ENCODE data around the gene RAB11FIP4. TPM values are rescaled to one million over a fixed set of nuclear protein-coding genes. Genes with fewer than 3 reads are reported as not detected.
A peak's percentile ranks its signal among the peaks of the same experiment; 100 is the strongest.

RAB11FIP4 gene
- total and polyA plus RNA-seq, 2 of the 13 experiments (the other 11 are each of a cell fraction or from before 2014, with no cell fraction given), result 28.0 to 89.3 TPM

DNA sequence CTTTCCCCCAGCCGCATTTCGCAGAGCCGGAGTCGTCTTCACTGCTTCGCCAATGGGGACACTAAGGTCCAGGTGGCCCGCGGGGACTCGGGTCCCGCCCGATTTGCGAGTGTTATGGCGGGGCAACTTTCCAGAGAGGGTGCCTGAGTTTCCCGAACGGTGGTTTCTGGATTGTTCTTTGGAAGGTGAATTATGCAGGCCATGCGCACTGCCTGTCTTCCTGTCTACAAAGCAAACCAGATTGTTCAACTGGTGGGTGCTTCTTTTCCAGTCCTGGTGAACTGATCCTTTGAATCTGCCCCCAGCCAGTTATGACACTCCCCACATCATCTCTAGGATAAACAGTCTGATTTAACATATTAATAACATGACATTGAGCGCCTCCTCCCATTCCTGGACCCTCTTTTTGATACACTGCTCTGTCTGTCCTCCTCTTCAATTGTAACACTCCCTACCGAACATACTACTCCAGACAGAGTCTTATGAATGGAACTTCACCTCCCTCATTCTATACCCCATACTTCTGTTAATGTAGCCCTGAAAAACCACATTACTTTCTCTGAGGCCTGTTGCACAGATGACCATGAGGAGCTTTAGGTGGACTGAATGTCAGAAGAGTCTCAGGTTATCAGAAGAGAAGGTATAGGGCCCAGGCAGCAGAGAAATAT is 159.0 kb downstream of the RAB11FIP4 start (continued):
- TF ChIP-seq SPEN (CRISPR knock-in tag; IDR thresholded peaks at IDR 0.05; ENCODE audit: low read depth) (no peak), ZNF547 (CRISPR knock-in tag; IDR thresholded peaks at IDR 0.05) (no peak), TBX2 (CRISPR knock-in tag; IDR thresholded peaks at IDR 0.05; ENCODE audit: borderline replicate concordance) (no peak), MAF1 (CRISPR knock-in tag; IDR thresholded peaks at IDR 0.05; ENCODE audit: borderline replicate concordance) (no peak), CCDC6 (CRISPR knock-in tag; IDR thresholded peaks at IDR 0.05) (no peak), ZNF282 (IDR thresholded peaks at IDR 0.05; ENCODE audit: partially characterized antibody) (no peak), SIN3A (IDR thresholded peaks at IDR 0.05; ENCODE audit: borderline replicate concordance, low read depth, low read length) (no peak), MEIS2 (CRISPR knock-in tag; IDR thresholded peaks at IDR 0.05) (0 out of 2 replicates have a peak, but pooled peaks have one; percentile 4), ZNF660 (CRISPR knock-in tag; IDR thresholded peaks at IDR 0.05; ENCODE audit: borderline replicate concordance, low read depth) (no peak), CHD2 (IDR thresholded peaks at IDR 0.05; ENCODE audit: low read depth, low read length) (no peak), EEA1 (CRISPR knock-in tag; IDR thresholded peaks at IDR 0.05; ENCODE audit: borderline replicate concordance) (no peak), ZNF232 (CRISPR knock-in tag; IDR thresholded peaks at IDR 0.05; ENCODE audit: borderline replicate concordance) (0 out of 2 replicates have a peak, but pooled peaks have one; percentile 17), NFE2L2 (IDR thresholded peaks at IDR 0.05; ENCODE audit: low read length) (no peak), NFE2L1 (CRISPR knock-in tag; IDR thresholded peaks at IDR 0.05; ENCODE audit: borderline replicate concordance) (no peak)
- TF ChIP-seq, protein P1, sequence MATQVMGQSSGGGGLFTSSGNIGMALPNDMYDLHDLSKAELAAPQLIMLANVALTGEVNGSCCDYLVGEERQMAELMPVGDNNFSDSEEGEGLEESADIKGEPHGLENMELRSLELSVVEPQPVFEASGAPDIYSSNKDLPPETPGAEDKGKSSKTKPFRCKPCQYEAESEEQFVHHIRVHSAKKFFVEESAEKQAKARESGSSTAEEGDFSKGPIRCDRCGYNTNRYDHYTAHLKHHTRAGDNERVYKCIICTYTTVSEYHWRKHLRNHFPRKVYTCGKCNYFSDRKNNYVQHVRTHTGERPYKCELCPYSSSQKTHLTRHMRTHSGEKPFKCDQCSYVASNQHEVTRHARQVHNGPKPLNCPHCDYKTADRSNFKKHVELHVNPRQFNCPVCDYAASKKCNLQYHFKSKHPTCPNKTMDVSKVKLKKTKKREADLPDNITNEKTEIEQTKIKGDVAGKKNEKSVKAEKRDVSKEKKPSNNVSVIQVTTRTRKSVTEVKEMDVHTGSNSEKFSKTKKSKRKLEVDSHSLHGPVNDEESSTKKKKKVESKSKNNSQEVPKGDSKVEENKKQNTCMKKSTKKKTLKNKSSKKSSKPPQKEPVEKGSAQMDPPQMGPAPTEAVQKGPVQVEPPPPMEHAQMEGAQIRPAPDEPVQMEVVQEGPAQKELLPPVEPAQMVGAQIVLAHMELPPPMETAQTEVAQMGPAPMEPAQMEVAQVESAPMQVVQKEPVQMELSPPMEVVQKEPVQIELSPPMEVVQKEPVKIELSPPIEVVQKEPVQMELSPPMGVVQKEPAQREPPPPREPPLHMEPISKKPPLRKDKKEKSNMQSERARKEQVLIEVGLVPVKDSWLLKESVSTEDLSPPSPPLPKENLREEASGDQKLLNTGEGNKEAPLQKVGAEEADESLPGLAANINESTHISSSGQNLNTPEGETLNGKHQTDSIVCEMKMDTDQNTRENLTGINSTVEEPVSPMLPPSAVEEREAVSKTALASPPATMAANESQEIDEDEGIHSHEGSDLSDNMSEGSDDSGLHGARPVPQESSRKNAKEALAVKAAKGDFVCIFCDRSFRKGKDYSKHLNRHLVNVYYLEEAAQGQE (IDR thresholded peaks at IDR 0.05; ENCODE audit: borderline replicate concordance in 1 of 2, low read depth in 1 of 2, low read length in 2 of 2), result no peak
- TF ChIP-seq, protein P2, sequence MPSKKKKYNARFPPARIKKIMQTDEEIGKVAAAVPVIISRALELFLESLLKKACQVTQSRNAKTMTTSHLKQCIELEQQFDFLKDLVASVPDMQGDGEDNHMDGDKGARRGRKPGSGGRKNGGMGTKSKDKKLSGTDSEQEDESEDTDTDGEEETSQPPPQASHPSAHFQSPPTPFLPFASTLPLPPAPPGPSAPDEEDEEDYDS (CRISPR knock-in tag; IDR thresholded peaks at IDR 0.05), result no peak
- TF ChIP-seq, protein P3, sequence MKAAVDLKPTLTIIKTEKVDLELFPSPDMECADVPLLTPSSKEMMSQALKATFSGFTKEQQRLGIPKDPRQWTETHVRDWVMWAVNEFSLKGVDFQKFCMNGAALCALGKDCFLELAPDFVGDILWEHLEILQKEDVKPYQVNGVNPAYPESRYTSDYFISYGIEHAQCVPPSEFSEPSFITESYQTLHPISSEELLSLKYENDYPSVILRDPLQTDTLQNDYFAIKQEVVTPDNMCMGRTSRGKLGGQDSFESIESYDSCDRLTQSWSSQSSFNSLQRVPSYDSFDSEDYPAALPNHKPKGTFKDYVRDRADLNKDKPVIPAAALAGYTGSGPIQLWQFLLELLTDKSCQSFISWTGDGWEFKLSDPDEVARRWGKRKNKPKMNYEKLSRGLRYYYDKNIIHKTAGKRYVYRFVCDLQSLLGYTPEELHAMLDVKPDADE (CRISPR knock-in tag; IDR thresholded peaks at IDR 0.05), result no peak; the same call in 1 of the 2 replicates
- TF ChIP-seq, protein P4, sequence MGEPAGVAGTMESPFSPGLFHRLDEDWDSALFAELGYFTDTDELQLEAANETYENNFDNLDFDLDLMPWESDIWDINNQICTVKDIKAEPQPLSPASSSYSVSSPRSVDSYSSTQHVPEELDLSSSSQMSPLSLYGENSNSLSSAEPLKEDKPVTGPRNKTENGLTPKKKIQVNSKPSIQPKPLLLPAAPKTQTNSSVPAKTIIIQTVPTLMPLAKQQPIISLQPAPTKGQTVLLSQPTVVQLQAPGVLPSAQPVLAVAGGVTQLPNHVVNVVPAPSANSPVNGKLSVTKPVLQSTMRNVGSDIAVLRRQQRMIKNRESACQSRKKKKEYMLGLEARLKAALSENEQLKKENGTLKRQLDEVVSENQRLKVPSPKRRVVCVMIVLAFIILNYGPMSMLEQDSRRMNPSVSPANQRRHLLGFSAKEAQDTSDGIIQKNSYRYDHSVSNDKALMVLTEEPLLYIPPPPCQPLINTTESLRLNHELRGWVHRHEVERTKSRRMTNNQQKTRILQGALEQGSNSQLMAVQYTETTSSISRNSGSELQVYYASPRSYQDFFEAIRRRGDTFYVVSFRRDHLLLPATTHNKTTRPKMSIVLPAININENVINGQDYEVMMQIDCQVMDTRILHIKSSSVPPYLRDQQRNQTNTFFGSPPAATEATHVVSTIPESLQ (CRISPR knock-in tag; conservative IDR thresholded peaks at IDR 0.05), result no peak
- TF ChIP-seq, protein P5, sequence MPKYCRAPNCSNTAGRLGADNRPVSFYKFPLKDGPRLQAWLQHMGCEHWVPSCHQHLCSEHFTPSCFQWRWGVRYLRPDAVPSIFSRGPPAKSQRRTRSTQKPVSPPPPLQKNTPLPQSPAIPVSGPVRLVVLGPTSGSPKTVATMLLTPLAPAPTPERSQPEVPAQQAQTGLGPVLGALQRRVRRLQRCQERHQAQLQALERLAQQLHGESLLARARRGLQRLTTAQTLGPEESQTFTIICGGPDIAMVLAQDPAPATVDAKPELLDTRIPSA (CRISPR knock-in tag; IDR thresholded peaks at IDR 0.05; ENCODE audit: borderline replicate concordance), result no peak
- TF ChIP-seq, protein P6, sequence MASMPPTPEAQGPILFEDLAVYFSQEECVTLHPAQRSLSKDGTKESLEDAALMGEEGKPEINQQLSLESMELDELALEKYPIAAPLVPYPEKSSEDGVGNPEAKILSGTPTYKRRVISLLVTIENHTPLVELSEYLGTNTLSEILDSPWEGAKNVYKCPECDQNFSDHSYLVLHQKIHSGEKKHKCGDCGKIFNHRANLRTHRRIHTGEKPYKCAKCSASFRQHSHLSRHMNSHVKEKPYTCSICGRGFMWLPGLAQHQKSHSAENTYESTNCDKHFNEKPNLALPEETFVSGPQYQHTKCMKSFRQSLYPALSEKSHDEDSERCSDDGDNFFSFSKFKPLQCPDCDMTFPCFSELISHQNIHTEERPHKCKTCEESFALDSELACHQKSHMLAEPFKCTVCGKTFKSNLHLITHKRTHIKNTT (CRISPR knock-in tag; IDR thresholded peaks at IDR 0.05), result no peak

Measured in HepG2 (cell line).